Activated naive CD8-positive, alpha-beta T cell treated with anti-CD3 and anti-CD28 coated beads, Interleukin-2, amount 10 ng/mL, durations not matched to agents 7 days and 5 days (primary cell): ENCODE measurements around the gene PCDH10. TPM values are rescaled to one million over a fixed set of nuclear protein-coding genes. Genes with fewer than 3 reads are reported as not detected.
"Not testable (repeated sequence)": the region's sequence is repeated elsewhere in the genome, so short reads cannot be mapped to it uniquely, and the experiment has no call there.

Source experiments
- ATAC-seq: fragments of 150-1000 bp; cut with Tn5 transposase; one replicate; pipeline ENCODE4 v1.10.0; 2021; ENCODE audit warnings: low read depth, moderate library complexity
- POLR2A ChIA-PET: fragments of 350-600 bp; sonication (Branson Sonifier 250); formaldehyde crosslinking; loops from one replicate; lab custom pipeline; 2021; ENCODE audit warnings: antibody characterized with exemption; lab: Charles Lee
- DNase-seq: peaks from one replicate; pipeline ENCODE4 v3.0.0; 2021
- H3K27ac Mint-ChIP-seq: one replicate; pipeline ENCODE4 v1.8.0; 2022; ENCODE audit warnings: mild to moderate bottlenecking, mixed read lengths
- H3K27me3 Mint-ChIP-seq: one replicate; pipeline ENCODE4 v1.8.0; 2022; ENCODE audit warnings: mild to moderate bottlenecking, moderate library complexity, mixed read lengths
- H3K36me3 Mint-ChIP-seq: one replicate; pipeline ENCODE4 v1.8.0; 2021; ENCODE audit warnings: mild to moderate bottlenecking, mixed read lengths
- H3K4me1 Mint-ChIP-seq: one replicate; pipeline ENCODE4 v1.8.0; 2021; ENCODE audit warnings: mixed read lengths
- H3K4me3 Mint-ChIP-seq: one replicate; pipeline ENCODE4 v1.8.0; 2022; ENCODE audit warnings: mild to moderate bottlenecking, moderate library complexity, mixed read lengths
- H3K9me3 Mint-ChIP-seq: one replicate; pipeline ENCODE4 v1.8.0; 2021; ENCODE audit warnings: mixed read lengths
- total RNA-seq, 2 experiments: library from RNA; stranded (reverse); gene quantifications; one replicate each; pipeline ENCODE4 v1.2.3, GENCODE V29; 2021

The PCDH10 gene
- total RNA-seq, 2 experiments from 2014 or later, result not detected

GRCh38 chr4:133190098-133190497 lies 41.0 kb downstream of the PCDH10 start:
- Mint-ChIP-seq H3K36me3 (no peaks in the 10 kb centered on the region), H3K4me1 (no peaks in the 10 kb centered on the region), H3K9me3 (no peaks in the 10 kb centered on the region), H3K27ac (no peak overlapping the region), H3K27me3 (no peaks in the 10 kb centered on the region), H3K4me3 (no peak overlapping the region)
- no peak for ATAC-seq
- POLR2A ChIA-PET, result no interaction called here
- DNase-seq, result no peak

GRCh38 chr4:133208694-133209285 lies 59.7 kb downstream of the PCDH10 start:
- Mint-ChIP-seq H3K27me3 (no peaks in the 10 kb centered on the region), H3K36me3 (no peaks in the 10 kb centered on the region), H3K9me3 (peaks cover 1% of the 10 kb centered on the region), H3K4me3 (no peak overlapping the region), H3K27ac (no peak overlapping the region), H3K4me1 (no peaks in the 10 kb centered on the region)
- DNase-seq (no peak), ATAC-seq (no peak)
- POLR2A ChIA-PET, result no interaction called here

- POLR2A ChIA-PET, result no interaction called here
- H3K9me3 Mint-ChIP-seq, result no peaks in the 10 kb centered on the region
- no peak for ATAC-seq
- no peaks in the 10 kb centered on the region for H3K36me3 Mint-ChIP-seq
- no peak overlapping the region for H3K4me3 Mint-ChIP-seq
- no peaks in the 10 kb centered on the region for H3K4me1 Mint-ChIP-seq
- H3K27me3 Mint-ChIP-seq, result no peaks in the 10 kb centered on the region
- DNase-seq, result no peak
- no peak overlapping the region for H3K27ac Mint-ChIP-seq
These were observed 84.8 kb downstream of the PCDH10 start for GRCh38 chr4:133233922-133234321.

- H3K9me3 Mint-ChIP-seq, H3K27ac Mint-ChIP-seq, H3K4me3 Mint-ChIP-seq, H3K4me1 Mint-ChIP-seq, H3K36me3 Mint-ChIP-seq, H3K27me3 Mint-ChIP-seq, POLR2A ChIA-PET, DNase-seq, ATAC-seq: not testable (repeated sequence)
These were observed 91.4 kb downstream of the PCDH10 start for GRCh38 chr4:133240451-133240850.
